NCI-H1105 treated with DMSO at 0.1 percent for 48 hours (cell line): ENCODE measurements around the gene EEPD1.
"Not testable (repeated sequence)": the region's sequence is repeated elsewhere in the genome, so short reads cannot be mapped to it uniquely, and the experiment has no call there.

Source experiments
- DNase-seq: peaks from one replicate; lab custom pipeline; 2025; lab: John Stamatoyannopoulos, UW

Gene EEPD1

DNA sequence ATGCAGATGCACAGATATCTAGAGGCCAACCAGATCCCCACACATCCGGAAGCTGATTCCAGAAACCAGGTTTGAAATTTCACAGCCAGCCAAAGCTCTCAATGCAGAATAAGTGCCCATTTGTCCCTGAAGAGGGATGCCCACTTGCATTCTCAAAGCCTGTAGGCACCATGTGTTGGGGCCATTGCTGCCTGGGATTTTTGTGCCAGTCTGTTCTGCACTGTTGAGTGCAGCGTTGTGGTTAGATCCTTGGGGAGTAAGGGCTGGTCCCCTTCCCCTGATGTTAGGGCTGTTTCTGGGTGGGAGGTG is 62.4 kb downstream of the EEPD1 start:
- DNase-seq = no peak

DNA sequence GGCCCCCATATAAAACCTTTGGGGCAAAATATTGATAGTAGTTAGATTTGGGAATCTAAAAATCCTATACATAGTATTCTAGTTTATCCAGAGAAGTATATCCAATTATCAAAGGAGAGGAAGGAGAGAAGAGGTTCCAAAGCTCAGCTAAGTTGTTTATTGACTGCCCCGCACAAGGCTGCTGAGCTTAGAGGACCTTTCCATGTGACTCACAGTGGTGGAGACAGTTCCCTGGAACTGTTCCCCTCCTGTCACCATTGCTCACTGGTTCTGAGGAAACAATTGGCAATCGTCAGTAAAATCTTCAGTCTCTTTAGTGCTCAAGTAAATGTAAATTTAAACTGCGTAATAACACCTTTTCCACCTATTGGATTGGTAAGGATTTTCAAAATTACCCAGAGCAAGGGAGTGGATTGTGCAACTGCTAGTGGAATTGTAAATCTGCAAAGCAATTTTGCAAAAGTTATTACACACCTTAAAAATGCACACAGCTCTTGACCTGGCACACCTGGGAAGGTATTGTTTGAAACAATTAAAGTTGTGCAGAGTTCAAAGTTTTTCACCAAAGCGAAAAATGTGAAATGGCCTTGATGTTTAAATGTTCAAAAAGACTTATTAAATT is 63.1 kb downstream of the EEPD1 start:
- no peak for DNase-seq

DNA sequence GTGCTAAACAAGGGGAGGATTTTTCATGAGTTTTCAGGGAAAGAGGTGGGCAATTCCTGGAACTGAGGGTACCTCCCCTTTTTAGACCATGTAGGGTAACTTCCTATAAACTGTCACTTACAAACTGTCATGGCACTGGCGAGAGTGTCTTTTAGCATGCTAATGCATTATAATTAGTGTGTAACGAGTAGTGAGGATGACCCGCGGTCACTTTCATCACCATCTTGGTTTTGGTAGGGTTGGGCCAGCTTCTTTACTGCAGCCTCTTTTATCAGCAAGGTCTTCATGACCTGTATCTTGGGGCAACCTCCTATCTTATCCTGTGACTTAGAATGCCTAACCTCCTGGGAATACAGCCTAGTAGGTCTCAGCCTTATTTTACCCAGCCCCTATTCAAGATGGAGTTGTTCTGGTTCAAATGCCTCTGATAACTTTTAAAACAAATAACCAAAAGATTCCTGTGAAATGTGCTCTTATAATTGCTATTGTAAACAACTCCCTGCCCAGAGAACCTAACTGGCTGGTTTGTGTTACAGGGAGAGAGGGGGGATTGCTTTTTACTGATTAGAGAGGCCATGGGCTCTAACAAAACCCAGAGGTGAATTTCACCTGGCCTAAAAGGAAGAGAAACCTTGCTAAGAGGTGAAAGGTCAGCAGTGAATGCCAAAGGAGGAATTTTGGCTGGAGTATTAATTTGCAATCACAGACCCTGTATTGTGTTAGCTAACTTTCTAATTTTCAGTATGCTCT is 64.3 kb downstream of the EEPD1 start:
- DNase-seq = no peak

DNA sequence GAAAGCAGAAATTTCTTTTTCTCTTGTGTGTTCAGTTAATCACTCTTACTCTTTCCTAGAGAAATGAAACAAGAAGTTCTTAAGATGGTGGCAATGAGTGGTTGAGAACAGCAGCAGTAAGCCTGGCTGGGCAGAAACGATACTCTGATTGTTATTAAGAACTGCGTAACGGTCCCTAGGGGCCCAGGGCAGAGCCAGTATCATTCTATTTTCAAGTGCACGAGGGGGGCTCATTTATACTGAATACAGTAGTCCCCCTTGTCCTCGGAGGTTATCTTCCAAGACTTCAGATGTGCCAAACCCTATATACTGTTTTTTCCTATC is 64.9 kb downstream of the EEPD1 start:
- no peak for DNase-seq

DNA sequence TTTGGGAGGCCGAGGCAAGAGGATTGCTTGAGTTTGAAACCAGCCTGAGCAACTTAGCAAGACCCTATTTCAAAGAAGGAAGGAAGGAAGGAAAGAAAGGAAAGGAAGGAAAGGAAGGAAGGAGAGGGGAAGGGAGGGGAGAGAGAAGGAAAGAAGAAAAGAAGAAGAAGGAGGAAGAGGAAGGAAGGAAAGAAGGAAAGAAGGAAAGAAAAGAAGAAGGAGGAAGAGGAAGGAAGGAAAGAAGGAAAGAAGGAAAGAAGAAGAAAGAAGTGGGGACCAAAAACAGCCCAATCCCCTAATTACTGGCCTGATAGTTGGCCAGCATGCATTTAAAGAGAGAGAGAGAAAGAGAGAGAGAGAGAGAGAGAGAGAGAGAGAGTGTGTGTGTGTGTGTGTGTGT is 66.4 kb downstream of the EEPD1 start:
- no peak for DNase-seq

DNA sequence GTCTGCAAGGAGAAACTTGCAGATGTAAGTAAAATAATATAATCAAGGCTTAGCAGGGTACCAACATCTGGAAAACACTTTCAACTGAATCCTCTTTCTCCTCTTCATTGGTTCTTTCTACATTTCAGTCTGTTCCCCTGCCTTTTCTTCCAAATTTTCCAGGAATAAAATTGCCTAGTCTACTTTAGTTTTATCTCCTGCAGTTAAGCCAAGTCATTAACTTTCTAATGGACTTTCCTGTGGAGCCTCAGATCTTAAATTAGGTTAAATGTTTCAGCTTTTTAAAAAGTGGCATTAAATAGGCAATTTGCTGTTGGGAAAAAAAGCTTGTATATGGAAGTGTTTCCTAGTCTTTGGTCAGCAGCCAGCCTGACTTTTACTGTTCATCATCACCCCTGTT is 70.8 kb downstream of the EEPD1 start:
- DNase-seq = no peak

DNA sequence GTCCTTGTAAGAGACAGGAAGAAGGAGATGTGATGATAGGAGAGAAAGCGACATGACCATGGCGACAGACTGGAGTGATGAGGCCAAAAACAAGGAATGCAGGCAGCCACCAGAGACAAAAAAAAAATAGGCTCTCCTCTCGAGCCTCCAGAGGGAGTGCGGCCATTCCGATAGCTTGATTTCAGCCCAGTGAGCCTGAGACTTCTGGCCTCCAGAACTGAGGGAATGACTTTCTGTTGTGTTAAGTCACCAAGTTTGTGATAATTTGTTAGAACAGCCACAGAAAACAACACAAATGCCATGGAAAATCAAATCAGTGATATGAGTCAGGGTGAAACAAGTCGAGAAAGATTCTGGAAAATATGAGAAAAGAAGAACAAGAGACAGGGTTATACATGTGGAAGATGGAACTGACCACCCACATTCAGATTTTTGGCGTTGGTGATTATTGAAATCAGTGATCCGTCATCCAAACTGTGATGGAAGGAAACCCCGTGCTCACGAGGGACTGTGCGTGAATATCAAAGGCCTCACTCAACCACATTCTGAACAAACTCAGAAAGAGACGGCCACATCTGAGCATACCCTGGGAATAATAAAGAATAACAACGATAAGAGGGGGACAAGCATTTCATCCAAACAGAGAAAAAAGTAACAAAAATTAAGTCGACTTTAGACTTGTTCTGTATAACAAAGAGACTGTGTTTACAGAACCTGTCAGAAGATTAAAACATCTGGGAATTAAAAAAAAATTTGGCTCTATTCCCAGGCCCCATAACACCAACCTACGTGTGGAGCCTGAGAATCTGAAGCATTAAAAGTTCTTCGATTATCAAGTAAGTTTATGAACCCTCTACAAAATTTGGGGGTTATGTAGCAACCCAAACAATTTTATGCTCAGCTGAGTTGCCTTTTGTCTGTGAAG is 72.1 kb downstream of the EEPD1 start:
- peak; percentile 25 for DNase-seq

DNA sequence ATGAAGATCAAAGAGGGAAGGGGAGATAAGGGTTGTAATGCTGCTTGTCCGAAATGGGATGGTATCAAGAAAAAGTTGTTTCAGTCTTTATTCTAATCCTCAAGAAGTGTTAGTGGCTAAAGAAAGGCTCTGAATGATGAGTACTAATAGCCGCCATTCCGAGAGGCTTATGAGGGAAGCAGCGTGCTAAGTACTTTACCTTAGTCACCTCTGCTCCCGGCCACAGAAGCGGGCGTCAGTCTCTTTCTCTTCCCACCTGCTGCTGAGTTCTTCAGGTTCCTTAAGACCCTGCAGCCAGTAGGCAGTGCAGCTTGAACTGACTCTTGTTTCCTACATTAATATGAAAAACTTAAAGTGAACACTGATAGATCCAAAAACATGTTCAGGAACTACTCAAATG is 73.1 kb downstream of the EEPD1 start:
- no peak for DNase-seq

DNA sequence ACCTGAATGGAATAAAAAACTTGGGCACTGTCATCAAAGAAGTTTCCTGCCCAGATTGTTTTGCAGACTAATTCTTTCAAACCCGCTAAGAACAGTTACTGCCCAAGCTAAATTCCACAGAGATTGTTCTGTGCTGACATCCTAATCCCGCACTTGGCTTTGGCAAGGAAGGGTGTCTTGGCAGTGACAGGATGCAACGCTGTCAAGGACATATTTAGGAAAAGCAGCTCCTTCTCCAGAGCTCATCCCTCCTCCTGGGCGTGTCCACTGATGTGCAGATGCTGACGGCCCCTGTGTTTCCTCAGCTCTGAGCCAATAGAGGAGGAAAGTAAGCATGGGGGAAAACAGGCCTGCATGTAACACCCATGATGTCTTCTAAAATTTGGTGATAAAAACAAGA is 74.2 kb downstream of the EEPD1 start:
- no peak for DNase-seq

DNA sequence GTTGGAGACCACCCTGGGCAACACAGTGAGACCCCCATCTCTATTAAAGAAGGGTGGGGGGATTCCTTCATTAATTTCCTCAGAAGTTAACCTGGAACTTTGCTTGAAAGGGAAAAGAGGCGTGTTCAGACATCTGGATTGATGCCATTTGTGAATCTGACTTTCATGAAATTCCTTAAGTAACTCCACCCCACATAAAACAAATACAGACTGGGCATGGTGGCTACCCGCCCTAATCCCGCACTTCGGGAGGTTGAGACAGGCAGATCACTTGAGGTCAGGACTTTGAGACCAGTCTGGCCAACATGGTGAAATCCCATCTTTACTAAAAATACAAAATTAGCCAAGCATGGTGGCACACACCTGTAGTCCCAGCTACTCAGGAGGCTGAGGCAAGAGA is 75.0 kb downstream of the EEPD1 start:
- no peak for DNase-seq

DNA sequence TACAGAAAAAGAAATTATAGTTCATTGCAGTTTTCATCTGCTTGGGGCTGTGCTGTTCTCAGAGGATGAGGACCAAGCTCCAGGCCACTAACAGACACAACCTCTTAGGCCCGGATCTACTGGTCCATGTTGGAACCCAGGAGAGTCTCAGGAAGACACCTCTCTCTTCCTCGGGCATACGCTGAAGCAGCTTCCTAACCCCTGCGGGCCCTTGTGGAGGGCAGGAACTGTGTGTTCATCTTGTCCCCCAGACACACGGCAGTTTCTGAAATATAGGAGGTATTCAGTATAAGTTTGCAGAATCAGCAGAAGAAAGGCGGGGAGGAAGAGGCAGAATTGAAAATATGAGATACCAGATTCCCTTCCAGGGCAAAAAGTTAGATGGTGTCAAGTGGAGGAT is 78.4 kb downstream of the EEPD1 start:
- no peak for DNase-seq

DNA sequence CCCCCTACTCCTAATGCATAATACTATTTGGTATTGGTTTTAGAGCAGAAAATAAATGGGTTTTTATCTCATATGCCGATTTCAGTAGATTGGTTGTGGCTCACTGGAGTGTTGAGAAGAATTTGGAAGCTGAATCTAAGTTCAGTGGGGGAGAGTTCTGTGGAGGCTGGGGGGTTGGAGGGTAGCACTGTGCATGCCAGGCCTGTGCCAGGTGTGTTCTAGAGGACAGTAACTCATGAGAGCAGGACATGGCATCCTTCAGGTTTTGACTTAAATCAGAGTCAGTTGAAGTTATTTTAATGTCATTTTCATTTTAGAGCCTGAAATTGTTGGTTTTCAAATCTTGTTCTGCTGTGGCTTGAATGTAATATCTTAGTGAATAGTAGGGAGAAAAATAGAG is 79.5 kb downstream of the EEPD1 start:
- no peak for DNase-seq

DNA sequence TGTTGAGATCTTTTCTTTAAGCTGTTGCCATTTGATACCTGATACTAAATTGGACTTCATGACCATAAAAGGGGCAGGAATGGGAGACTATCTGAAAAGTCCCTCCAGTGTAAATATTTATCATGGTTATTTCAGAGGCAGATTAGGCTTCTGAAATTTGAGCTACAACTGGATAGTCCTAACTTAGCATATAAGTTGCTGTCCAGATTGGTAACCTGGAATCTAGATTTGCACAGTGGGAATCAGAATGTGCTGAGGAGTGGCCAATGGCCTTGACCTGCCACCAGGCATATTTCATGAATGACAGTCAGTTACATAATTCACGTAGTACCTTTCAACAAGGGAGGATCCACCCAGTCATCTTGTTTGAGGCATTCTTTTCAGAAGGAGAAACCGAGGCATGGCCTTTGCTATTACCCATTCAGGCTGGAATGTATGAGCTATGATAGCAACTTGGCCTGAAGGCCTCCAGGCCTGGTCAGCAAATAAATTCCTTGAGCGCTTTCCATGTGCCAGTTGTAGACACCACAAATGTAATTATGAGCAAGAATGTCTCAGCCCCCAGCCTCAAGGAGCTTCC is 80.0 kb downstream of the EEPD1 start:
- DNase-seq = no peak

DNA sequence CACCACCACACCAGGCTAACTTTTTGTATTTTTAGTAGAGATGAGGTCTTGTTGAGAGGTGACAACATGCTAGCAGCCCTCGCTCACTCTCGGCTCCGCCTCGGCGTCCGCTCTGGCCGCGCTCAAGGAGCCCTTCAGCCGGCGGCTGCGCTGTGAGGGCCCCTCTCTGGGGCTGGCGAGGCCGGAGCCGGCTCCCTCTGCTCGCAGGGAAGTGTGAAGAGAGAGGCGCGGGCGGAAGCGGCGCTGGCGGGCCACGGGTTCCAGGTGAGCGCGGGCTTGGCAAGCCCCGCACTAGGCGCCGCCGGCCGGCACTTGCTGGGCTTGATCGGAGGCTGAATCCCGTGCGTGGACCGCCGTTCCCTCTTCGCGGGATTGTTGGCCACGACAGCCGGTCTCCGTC is 83.0 kb downstream of the EEPD1 start:
- DNase-seq = no peak

DNA sequence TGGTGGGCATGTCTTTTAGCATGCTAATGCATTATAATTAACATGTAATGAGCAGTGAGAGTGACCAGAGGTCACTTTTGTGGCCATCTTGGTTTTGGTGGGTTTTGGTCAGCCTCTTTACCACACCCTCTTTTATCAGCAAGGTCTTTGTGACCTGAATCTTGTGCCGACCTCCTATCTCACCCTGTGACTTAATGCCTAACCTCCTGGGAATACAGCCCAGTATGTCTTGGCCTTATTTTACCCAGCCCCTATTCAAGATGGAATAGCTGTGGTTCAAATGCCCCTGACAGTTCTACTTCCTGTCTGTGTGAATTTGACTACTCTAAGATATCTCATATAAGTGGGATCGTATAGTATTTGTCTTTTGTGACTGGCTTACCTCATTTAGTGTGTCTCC is 85.1 kb downstream of the EEPD1 start:
- no peak for DNase-seq

DNA sequence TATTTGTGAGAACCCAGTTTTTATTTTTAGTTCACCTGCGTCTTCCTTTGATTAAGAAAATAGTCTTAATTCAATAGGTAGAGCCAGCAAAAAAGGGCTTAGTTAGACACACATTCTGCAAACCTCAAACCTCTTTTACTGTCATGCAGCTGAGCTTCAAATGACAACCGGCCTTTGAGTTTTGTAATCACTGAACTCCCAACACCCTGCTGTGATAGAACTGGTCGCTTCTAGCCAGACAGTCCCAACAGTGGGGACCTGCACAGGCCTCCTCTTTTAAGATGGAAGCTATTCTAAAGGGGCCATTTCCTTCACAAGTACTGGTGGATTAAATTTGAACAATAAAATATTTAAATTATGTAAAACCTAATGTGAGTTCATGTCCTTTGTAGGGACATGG is 90.3 kb downstream of the EEPD1 start:
- not testable (repeated sequence) for DNase-seq

DNA sequence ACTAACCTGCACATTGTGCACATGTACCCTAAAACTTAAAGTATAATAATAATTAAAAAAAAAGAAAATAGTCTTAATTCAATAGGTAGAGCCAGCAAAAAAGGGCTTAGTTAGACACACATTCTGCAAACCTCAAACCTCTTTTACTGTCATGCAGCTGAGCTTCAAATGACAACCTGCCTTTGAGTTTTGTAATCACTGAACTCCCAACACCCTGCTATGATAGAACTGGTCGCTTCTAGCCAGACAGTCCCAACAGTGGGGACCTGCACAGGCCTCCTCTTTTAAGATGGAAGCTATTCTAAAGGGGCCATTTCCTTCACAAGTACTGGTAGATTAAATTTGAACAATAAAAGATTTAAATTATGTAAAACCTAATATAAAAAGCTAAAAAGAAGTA is 90.9 kb downstream of the EEPD1 start:
- not testable (repeated sequence) for DNase-seq

DNA sequence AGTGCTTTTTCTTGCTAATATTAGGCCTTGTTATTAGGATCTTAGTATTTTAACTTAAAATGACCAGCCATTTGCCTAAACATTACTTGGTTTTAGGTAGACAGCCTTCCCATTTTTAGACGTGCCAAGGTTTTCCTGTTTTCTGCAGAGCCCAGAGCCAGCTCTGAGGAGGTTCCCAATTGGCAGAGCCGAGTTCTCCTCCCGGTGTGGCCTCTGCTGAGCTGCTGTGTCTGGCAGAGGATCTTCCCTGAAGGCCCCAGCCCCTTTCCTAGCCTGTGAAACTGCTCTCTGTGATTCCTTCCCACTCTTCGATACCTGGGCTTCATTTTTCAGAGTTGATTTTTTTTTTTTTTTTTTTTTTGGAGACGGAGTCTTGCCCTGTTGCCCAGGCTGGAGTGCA is 91.4 kb downstream of the EEPD1 start:
- DNase-seq = no peak

DNA sequence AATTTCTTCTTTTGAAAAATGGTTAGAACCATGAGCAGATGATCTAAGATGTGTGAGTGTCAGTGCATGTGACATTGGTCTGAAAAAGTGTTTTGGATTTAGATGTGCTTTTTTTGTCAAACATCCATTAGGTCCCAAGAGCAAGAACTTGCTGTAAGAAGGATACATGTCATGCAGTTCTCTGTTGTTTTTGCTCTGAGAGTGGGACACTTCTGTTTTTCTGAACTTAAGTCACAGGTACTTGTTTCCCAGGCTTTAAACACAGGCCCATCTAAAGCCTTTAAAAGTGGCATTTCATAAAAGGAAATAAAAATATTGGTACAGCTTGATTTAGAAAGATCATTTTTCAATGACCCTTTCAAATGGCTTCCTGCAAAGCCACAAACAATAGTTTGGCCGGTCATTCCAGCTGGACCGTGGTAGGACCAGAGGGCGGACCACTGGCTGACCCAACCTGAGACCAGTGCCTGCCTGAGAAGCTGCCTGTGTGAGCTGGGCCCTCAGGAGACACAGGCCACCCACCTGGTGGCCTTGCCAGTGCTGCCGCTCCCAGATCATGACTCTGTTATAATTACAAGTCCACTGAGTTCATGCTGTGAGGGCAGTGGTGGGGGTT is 92.7 kb downstream of the EEPD1 start:
- DNase-seq = no peak

DNA sequence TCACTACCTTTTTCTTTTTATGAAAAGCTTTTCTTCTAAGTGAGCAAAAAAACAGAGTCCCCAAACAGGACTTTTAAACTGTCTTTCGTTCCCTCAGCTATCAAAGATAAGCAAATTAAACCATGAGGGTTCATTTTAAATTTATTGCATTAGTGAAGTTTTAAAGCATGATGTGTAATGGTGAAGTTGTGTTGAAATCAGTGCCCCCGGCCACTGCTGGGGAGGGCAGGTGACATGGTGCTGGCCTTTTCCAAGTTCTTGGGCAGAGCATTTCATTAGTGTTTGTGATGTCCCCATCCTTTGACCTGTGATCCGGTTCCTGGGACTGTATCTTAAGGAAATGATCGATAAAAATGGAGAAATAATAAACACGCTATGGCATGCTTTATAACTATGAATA is 96.0 kb downstream of the EEPD1 start:
- no peak for DNase-seq

DNA sequence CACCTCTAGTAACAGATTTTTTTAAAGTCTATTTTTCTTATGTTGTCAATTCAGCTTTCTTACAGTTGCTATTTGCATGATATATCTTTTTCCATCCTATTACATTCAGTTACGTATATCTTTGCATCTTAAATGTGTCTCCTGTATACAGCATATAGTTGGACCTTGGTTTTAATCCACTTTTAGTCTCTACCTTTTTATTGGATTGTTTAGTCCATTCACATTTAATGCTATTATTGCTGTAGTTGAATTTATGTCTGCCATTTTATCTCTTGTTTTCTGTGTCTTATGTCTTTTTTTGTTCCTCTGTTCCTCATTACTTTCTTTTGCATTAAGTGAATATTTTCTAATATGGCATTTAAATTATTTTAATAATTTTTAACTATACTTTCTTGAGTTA is 100.6 kb downstream of the EEPD1 start:
- no peak for DNase-seq

DNA sequence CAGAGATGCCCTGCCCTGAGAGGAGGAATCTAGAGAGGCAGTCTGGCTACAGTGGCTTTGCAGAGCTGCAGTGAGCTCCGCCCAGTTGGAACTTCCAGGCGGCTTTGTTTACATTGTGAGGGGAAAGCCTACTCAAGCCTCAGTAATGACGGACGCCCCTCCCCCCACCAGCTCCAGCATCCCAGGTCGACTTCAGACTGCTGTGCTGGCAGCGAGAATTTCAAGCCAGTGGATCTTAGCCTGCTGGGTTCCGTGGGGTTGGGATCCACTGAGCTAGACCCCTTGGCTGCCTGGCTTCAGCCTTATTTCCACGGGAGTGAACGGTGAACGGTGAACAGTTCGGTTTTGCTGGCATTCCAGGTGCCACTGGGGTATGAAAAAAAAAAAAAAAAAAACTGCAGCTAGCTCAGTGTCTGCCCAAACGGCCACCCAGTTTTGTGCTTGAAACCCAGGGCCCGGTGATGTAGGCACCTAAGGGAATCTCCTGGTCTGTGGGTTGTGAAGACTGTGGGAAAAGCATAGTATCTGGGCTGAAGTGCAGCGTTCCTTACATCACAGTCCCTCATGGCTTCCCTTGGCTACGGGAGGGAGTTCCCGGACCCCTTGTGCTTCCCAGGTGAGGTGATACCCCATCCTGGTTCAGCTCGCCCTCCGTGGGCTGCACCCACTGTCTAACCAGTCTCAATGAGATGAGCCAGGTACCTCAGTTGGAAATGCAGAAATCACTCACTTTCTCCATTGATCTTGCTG is 105.6 kb downstream of the EEPD1 start:
- peak; percentile 90 for DNase-seq
